K562 (cell line): ENCODE results near the gene FGF16.
"Not testable (repeated sequence)": the region's sequence is repeated elsewhere in the genome, so short reads cannot be mapped to it uniquely, and the experiment has no call there.

Experiments
- ATF1 ChIP-seq, 2 experiments: fragments of 450-650 bp in 1 of 2; IDR thresholded peaks; 2 replicates each; pipeline ENCODE4 v1.6.1; 2016; ENCODE audit warnings: missing compliant biosample characterization in 1 of 2, missing genetic modification characterization in 1 of 2
- CTCF ChIP-seq, 3 experiments: IDR thresholded peaks in 2 of 3; conservative IDR thresholded peaks in 1 of 3; 2 replicates each; pipeline ENCODE4 v1.5.1; 2011 to 2012; ENCODE audit warnings: low read length in 3 of 3, mild to moderate bottlenecking in 3 of 3, control low read depth in 2 of 3, improper control_type of control experiment in 1 of 3, inconsistent platforms in 1 of 3, low read depth in 1 of 3, mixed read lengths in 1 of 3, moderate library complexity in 1 of 3; ENCODE audit not compliant: insufficient read depth in 2 of 3
- FOXK1 ChIP-seq: sonication (generic); formaldehyde crosslinking; IDR thresholded peaks from 2 replicates; pipeline ENCODE4 v1.8.0; 2022; ENCODE audit warnings: missing genetic modification reagents, mild to moderate bottlenecking, borderline replicate concordance
- POLR2A ChIP-seq: fragments of 450-650 bp; conservative IDR thresholded peaks from 2 replicates; pipeline ENCODE4 v1.6.1; 2016
- ZNF184 ChIP-seq: sonication (generic); formaldehyde crosslinking; IDR thresholded peaks from 2 replicates; pipeline ENCODE4 v1.5.0; 2020; ENCODE audit warnings: missing genetic modification reagents
- ZNF592 ChIP-seq: fragments of 450-650 bp; IDR thresholded peaks from 2 replicates; pipeline ENCODE4 v1.6.1; 2017; ENCODE audit warnings: antibody characterized with exemption, mild to moderate bottlenecking
- TF ChIP-seq, protein P1 (sequence below): fragments of 250-450 bp; sonication (Bioruptor Pico); IDR thresholded peaks from 2 replicates; pipeline ENCODE4 v1.4.0; 2020; ENCODE audit warnings: mild to moderate bottlenecking, moderate library complexity

- not testable (repeated sequence) for TF ChIP-seq ATF1 (CRISPR knock-in tag; IDR thresholded peaks at IDR 0.05); ATF1 (tag; IDR thresholded peaks at IDR 0.05); ZNF592; CTCF (IDR thresholded peaks at IDR 0.05 in 2 of 3, conservative IDR thresholded peaks at IDR 0.05 in 1 of 3; ENCODE audit: insufficient read depth in 2 of 3, low read depth in 1 of 3, low read length in 3 of 3); POLR2A; FOXK1; ZNF184
- TF ChIP-seq, protein P1, sequence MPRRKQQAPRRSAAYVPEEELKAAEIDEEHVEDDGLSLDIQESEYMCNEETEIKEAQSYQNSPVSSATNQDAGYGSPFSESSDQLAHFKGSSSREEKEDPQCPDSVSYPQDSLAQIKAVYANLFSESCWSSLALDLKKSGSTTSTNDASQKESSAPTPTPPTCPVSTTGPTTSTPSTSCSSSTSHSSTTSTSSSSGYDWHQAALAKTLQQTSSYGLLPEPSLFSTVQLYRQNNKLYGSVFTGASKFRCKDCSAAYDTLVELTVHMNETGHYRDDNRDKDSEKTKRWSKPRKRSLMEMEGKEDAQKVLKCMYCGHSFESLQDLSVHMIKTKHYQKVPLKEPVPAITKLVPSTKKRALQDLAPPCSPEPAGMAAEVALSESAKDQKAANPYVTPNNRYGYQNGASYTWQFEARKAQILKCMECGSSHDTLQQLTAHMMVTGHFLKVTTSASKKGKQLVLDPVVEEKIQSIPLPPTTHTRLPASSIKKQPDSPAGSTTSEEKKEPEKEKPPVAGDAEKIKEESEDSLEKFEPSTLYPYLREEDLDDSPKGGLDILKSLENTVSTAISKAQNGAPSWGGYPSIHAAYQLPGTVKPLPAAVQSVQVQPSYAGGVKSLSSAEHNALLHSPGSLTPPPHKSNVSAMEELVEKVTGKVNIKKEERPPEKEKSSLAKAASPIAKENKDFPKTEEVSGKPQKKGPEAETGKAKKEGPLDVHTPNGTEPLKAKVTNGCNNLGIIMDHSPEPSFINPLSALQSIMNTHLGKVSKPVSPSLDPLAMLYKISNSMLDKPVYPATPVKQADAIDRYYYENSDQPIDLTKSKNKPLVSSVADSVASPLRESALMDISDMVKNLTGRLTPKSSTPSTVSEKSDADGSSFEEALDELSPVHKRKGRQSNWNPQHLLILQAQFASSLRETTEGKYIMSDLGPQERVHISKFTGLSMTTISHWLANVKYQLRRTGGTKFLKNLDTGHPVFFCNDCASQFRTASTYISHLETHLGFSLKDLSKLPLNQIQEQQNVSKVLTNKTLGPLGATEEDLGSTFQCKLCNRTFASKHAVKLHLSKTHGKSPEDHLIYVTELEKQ (CRISPR knock-in tag): not testable (repeated sequence)
These were observed 53.0 kb downstream of the FGF16 start for GRCh38 chrX:77500164-77500563.
